Mucosa of rectum (tissue), 2 donors: ENCODE results near the gene PSMF1.

Experiments used
- H3K27ac ChIP-seq, 2 donors: one replicate each; pipeline ENCODE4 v1.7.0; 2013; ENCODE audit warnings: inconsistent platforms in 2 of 2, low read depth in 2 of 2, low read length in 2 of 2
- H3K27me3 ChIP-seq, 2 donors: one replicate each; pipeline ENCODE4 v1.7.0; 2013; ENCODE audit warnings: low read length in 2 of 2; ENCODE audit not compliant: control insufficient read depth in 2 of 2, insufficient read depth in 2 of 2
- H3K36me3 ChIP-seq, 2 donors: one replicate each; pipeline ENCODE4 v1.7.0; 2013; ENCODE audit warnings: low read length in 2 of 2; ENCODE audit not compliant: control insufficient read depth in 2 of 2, insufficient read depth in 2 of 2
- H3K4me1 ChIP-seq, 2 donors: one replicate each; pipeline ENCODE4 v1.7.0; 2013; ENCODE audit warnings: low read length in 2 of 2, mild to moderate bottlenecking in 1 of 2; ENCODE audit not compliant: control insufficient read depth in 2 of 2, insufficient read depth in 2 of 2
- H3K4me3 ChIP-seq, 2 donors: one replicate each; pipeline ENCODE4 v1.7.0; 2013; ENCODE audit warnings: low read length in 2 of 2
- H3K9ac ChIP-seq, 2 donors: one replicate each; pipeline ENCODE4 v1.7.0; 2013; ENCODE audit warnings: low read length in 2 of 2, low read depth in 1 of 2, mild to moderate bottlenecking in 1 of 2
- H3K9me3 ChIP-seq, 2 donors: one replicate each; pipeline ENCODE4 v1.7.0; 2013; ENCODE audit warnings: low read length in 2 of 2; ENCODE audit not compliant: control insufficient read depth in 2 of 2
- donor health status: healthy.
- donor health status: Normal muscosa, but diverticular disease.

The PSMF1 gene

GRCh38 chr20:1173698-1174097 is 55.3 kb downstream of the PSMF1 start:
- Histone ChIP-seq H3K4me1 (no peaks in the 10 kb centered on the region), H3K4me3 (no peak overlapping the region), H3K9me3 (no peaks in the 10 kb centered on the region), H3K9ac (no peak overlapping the region), H3K36me3 (peaks cover 26 to 45% of the 10 kb centered on the region in 2 donors), H3K27ac (no peak overlapping the region), H3K27me3 (no peaks in the 10 kb centered on the region)

GRCh38 chr20:1174787-1175186 is 56.4 kb downstream of the PSMF1 start:
- no peak overlapping the region for H3K9ac ChIP-seq
- H3K4me3 ChIP-seq = no peak overlapping the region

DNA sequence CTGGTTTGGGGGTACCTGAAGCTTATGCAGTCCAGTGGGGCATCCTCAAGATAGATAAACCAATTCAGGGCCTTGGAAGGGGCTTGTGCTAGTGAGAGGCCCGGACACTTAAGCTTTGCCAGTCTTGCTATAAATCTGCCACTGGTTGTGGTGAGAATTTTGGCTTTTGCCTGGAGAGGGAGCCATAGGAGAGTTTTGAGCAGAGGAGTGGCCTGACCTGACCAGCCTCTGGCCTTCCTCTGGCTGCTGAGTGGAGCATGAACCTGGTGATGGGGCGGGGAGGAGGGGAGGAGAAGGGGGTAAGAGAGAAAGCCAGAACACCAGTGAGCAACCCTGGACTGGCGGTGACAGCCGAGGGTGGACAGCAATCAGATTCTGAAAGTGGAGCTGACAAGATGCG is 59.3 kb downstream of the PSMF1 start:
- Histone ChIP-seq H3K36me3 (peaks cover 4 to 12% of the 10 kb centered on the region in 2 donors), H3K27me3 (no peaks in the 10 kb centered on the region), H3K4me3 (no peak overlapping the region), H3K9me3 (no peaks in the 10 kb centered on the region), H3K4me1 (no peaks in the 10 kb centered on the region), H3K27ac (no peak overlapping the region), H3K9ac (no peak overlapping the region)

More at GRCh38 chr20:1174787-1175186, 56.4 kb downstream of the PSMF1 start:
- Histone ChIP-seq H3K9me3 (no peaks in the 10 kb centered on the region), H3K4me1 (no peaks in the 10 kb centered on the region), H3K27me3 (no peaks in the 10 kb centered on the region), H3K27ac (no peak overlapping the region), H3K36me3 (peaks cover 15 to 34% of the 10 kb centered on the region in 2 donors)

DNA sequence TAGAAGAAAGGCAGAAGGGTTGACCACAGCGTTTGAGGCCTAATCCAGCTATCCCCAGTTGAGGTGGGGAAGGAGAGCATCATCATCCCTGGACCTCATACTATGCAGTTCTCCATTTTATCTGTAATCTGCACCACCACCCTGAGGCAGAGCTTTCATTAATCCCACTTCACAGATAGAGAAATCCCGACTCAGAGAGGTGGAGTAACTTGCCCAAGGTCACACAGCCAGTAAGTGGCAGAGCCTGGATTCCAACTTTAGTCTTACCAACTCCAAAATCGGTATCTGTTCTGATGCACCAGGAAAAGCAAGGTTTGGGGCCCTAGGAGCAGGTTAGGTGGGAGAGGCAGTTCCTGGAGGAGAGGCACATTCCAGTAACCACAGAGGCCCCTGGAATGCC is 59.7 kb downstream of the PSMF1 start:
- Histone ChIP-seq H3K36me3 (peaks cover 4 to 7% of the 10 kb centered on the region in 2 donors), H3K4me3 (no peak overlapping the region), H3K9ac (no peak overlapping the region), H3K27ac (no peak overlapping the region), H3K4me1 (no peaks in the 10 kb centered on the region), H3K27me3 (peaks cover 0 to 1% of the 10 kb centered on the region in 2 donors), H3K9me3 (no peaks in the 10 kb centered on the region)

- no peak overlapping the region for H3K27ac ChIP-seq
- peaks cover 4 to 6% of the 10 kb centered on the region in 2 donors for H3K36me3 ChIP-seq
- no peaks in the 10 kb centered on the region for H3K9me3 ChIP-seq
- peaks cover 4% of the 10 kb centered on the region in 2 donors for H3K27me3 ChIP-seq
- no peaks in the 10 kb centered on the region for H3K4me1 ChIP-seq
- no peak overlapping the region for H3K4me3 ChIP-seq
- H3K9ac ChIP-seq = no peak overlapping the region
Observed at GRCh38 chr20:1178623-1179022, 60.2 kb downstream of the PSMF1 start.

GRCh38 chr20:1180949-1181348 is 62.5 kb downstream of the PSMF1 start:
- H3K9me3 ChIP-seq = no peaks in the 10 kb centered on the region
- no peak overlapping the region for H3K4me3 ChIP-seq
- H3K4me1 ChIP-seq = peaks cover 4 to 8% of the 10 kb centered on the region in 2 donors
- H3K36me3 ChIP-seq = peaks cover 0 to 4% of the 10 kb centered on the region in 2 donors
- peaks cover 11 to 13% of the 10 kb centered on the region in 2 donors for H3K27me3 ChIP-seq
- H3K9ac ChIP-seq = no peak overlapping the region
- no peak overlapping the region for H3K27ac ChIP-seq

DNA sequence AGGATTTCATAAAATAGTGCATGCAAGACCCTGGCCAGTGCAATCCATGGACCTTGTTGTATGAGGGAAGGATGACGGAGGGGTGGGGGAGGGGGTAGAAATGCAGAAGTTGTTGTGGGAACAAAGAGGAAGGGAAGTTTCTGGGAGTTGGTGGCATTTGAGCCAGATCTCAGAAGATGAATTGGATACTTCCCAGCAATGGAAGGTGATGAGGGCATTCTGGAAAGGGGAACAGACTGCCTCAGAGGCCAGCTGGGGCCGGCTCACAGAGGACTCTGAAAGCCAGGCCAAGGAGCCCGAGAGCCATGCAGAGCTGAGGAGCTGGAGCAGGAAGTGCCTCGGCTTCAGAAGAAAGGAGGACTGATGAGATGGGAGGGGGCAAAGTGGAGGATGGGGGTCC is 63.7 kb downstream of the PSMF1 start:
- Histone ChIP-seq H3K36me3 (peaks cover 0 to 4% of the 10 kb centered on the region in 2 donors), H3K4me1 (peaks cover 6 to 18% of the 10 kb centered on the region in 2 donors), H3K27ac (no peak overlapping the region), H3K9me3 (no peaks in the 10 kb centered on the region), H3K27me3 (peaks cover 11 to 13% of the 10 kb centered on the region in 2 donors), H3K9ac (no peak overlapping the region), H3K4me3 (no peak overlapping the region)

DNA sequence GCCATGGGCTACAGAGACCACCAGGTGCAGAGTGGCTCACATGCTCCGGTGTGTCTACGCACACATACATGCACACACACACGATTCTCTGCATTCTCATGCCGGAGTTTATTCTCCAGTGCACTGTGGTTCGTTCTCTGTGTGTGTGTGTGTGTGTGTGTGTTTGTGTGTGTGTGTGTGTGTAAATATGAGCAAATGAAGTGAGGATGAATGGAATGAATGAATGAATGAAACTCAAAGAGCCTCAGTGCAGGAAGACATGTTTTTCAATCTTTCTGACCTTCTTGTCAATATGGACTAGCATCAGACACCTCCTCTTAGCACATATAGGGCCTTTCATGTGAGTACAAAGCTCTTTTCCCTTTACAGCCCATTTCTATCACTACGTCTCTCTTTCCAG is 64.8 kb downstream of the PSMF1 start:
- Histone ChIP-seq H3K9me3 (no peaks in the 10 kb centered on the region), H3K27ac (no peak overlapping the region), H3K27me3 (peaks cover 11 to 13% of the 10 kb centered on the region in 2 donors), H3K36me3 (peaks cover 0 to 2% of the 10 kb centered on the region in 2 donors), H3K4me1 (peaks cover 6 to 27% of the 10 kb centered on the region in 2 donors), H3K9ac (no peak overlapping the region), H3K4me3 (no peak overlapping the region)

GRCh38 chr20:1184260-1184637 is 65.8 kb downstream of the PSMF1 start:
- Histone ChIP-seq H3K9me3 (no peaks in the 10 kb centered on the region), H3K4me1 (peaks cover 6 to 30% of the 10 kb centered on the region in 2 donors), H3K36me3 (no peaks in the 10 kb centered on the region), H3K4me3 (peak overlapping the region in 1 of 2 donors; percentile 57), H3K27me3 (peaks cover 11 to 13% of the 10 kb centered on the region in 2 donors), H3K27ac (no peak overlapping the region), H3K9ac (no peak overlapping the region)

GRCh38 chr20:1184638-1185315 is 66.4 kb downstream of the PSMF1 start, which contains the start of gene TMEM74B:
Gene TMEM74B, minus strand, starts transcription at chr20:1184981. Its CDS starts 1,180 bp downstream, at chr20:1183801.
- Histone ChIP-seq H3K27me3 (peaks cover 11 to 13% of the 10 kb centered on the region in 2 donors), H3K4me1 (peaks cover 6 to 30% of the 10 kb centered on the region in 2 donors), H3K36me3 (no peaks in the 10 kb centered on the region), H3K9ac (no peak within 1 kb of the TSS), H3K9me3 (no peaks in the 10 kb centered on the region), H3K27ac (no peak within 1 kb of the TSS), H3K4me3 (peak within 1 kb of the TSS; percentile 26 to 57)
